Measurements from ENCODE around the gene SHLD1. TPM values are rescaled to one million over a fixed set of nuclear protein-coding genes. Genes with fewer than 3 reads are reported as not detected.
"Not testable (repeated sequence)": the region's sequence is repeated elsewhere in the genome, so short reads cannot be mapped to it uniquely, and the experiment has no call there.

Gene SHLD1
- total RNA-seq, 2 donors from 2014 or later: 4.6 to 5.3 TPM

DNA sequence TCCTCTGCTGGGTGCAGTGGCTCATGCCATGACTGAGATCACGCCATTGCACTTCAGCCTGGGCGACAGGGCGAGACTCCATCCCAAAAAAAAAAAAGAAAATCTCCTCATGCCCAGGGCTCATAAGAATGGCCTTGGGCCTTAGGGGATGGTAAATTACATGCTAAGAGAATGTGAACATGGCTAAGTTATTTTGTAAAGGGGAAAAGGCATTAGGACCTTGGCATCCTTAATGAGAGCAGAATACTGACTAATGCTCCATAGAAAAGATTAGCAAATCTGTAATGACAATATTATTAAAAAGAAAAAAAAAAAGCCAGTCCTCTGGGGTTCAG is 12.6 kb upstream of the SHLD1 start:
- ATAC-seq (ENCODE audit: insufficient number of reproducible peaks, low FRiP score, low read depth) (no peak), DNase-seq (ENCODE audit: low spot score) (no peak)
- H3K4me1 ChIP-seq (ENCODE audit: control insufficient read depth in 1 of 2, low read depth in 2 of 2): no peaks in the 10 kb centered on the region
- no peaks in the 10 kb centered on the region for H3K27me3 ChIP-seq (replicated peaks; ENCODE audit: insufficient read depth)
- H3K36me3 ChIP-seq: no peaks in the 10 kb centered on the region
- no peaks in the 10 kb centered on the region for H3K9me3 ChIP-seq
- TF ChIP-seq, protein P1, sequence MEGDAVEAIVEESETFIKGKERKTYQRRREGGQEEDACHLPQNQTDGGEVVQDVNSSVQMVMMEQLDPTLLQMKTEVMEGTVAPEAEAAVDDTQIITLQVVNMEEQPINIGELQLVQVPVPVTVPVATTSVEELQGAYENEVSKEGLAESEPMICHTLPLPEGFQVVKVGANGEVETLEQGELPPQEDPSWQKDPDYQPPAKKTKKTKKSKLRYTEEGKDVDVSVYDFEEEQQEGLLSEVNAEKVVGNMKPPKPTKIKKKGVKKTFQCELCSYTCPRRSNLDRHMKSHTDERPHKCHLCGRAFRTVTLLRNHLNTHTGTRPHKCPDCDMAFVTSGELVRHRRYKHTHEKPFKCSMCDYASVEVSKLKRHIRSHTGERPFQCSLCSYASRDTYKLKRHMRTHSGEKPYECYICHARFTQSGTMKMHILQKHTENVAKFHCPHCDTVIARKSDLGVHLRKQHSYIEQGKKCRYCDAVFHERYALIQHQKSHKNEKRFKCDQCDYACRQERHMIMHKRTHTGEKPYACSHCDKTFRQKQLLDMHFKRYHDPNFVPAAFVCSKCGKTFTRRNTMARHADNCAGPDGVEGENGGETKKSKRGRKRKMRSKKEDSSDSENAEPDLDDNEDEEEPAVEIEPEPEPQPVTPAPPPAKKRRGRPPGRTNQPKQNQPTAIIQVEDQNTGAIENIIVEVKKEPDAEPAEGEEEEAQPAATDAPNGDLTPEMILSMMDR (IDR thresholded peaks at IDR 0.05): no peak
- H3K4me3 ChIP-seq: no peak overlapping the region
- H3K27ac ChIP-seq: no peak overlapping the region

DNA sequence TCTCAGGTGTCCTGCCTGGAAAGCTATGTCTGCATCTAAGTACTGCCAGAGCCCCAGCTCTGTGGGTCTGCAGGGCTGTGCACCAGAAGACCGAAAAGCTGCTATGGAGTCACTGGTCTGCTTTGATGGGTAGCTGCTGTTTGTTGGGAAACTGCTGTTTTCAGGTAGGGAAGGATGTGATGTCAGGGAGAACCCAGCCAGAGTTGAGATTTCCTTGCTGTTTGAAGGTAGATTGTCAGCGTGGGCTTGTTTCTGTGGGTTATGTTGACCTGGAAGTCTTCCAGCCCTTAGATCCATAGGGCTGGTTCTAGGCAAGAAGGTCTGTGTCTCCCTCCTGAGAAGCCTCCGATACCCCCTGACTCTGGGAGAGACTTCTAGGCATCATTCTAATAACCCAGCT is 12.2 kb upstream of the SHLD1 start:
- DNase-seq (ENCODE audit: low spot score): no peak
- H3K27ac ChIP-seq: no peak overlapping the region
- H3K27me3 ChIP-seq (replicated peaks; ENCODE audit: insufficient read depth): no peaks in the 10 kb centered on the region
- no peak for ATAC-seq (ENCODE audit: insufficient number of reproducible peaks, low FRiP score, low read depth)
- no peaks in the 10 kb centered on the region for H3K4me1 ChIP-seq (ENCODE audit: control insufficient read depth in 1 of 2, low read depth in 2 of 2)
- no peaks in the 10 kb centered on the region for H3K36me3 ChIP-seq
- no peaks in the 10 kb centered on the region for H3K9me3 ChIP-seq
- TF ChIP-seq, protein P1 (IDR thresholded peaks at IDR 0.05): no peak
- H3K4me3 ChIP-seq: no peak overlapping the region

DNA sequence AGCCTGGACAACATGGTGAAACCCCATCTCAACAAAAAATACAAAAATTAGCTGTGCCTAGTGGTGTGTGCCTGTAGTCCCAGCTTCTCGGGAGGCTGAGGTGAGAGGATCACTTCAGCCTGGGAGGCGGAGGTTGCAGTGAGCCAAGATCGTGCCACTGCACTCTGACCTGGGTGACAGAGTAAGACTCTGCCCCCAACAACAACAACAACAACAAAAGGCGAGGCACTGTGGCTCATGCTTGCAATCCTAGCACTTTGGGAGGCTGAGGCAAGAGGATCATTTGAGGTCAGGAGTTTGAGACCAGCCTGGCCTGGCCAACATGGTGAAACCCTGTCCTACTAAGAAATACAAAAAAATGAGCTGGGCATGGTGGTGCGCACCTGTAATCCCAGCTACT is 9.6 kb upstream of the SHLD1 start:
- not testable (repeated sequence) for H3K4me1 ChIP-seq (ENCODE audit: control insufficient read depth in 1 of 2, low read depth in 2 of 2); H3K4me3 ChIP-seq; H3K27ac ChIP-seq; H3K27me3 ChIP-seq (replicated peaks; ENCODE audit: insufficient read depth); DNase-seq (ENCODE audit: low spot score); ATAC-seq (ENCODE audit: insufficient number of reproducible peaks, low FRiP score, low read depth); H3K36me3 ChIP-seq; H3K9me3 ChIP-seq

DNA sequence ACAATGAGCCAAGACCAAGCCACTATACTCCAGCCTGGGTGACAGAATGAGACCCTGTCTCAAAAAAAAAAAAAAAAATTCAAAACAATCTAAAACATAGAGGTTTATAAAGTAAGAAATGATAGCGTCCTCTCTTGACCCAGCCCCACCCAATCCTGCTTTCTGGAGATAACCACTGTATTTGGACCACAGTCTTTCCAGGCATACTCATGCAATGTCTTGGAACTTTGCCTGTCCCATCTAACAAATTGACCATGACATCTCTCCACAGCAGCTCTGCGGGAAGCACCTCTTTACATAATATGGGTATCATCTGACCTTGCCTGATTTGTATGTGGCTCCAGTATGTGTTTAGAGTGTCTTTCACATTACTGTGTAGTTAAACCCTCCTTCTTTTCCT is 9.1 kb upstream of the SHLD1 start:
- TF ChIP-seq, protein P1 (IDR thresholded peaks at IDR 0.05): no peak
- H3K36me3 ChIP-seq: no peaks in the 10 kb centered on the region
- no peak for ATAC-seq (ENCODE audit: insufficient number of reproducible peaks, low FRiP score, low read depth)

DNA sequence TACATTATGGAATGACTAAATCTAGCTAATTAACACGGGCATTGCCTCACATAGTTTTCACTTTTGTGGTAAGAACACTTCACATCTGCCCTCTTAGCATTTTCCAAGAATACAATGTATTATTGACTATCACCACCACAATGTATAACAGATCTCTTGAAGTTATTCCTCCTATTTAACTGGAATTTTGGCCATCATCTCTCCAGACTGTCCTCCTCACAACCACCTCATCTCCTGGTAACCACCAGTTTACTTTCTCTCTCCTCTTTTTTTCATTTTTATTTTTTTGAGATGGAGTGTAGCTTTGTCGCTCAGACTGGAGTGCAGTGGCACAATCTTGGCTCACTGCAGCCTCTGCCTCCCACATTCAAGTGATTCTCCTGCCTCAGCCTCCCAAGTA is 8.2 kb upstream of the SHLD1 start:
- Histone ChIP-seq H3K27ac (no peak overlapping the region), H3K36me3 (no peaks in the 10 kb centered on the region), H3K4me3 (no peak overlapping the region), H3K4me1 (ENCODE audit: control insufficient read depth in 1 of 2, low read depth in 2 of 2) (no peaks in the 10 kb centered on the region), H3K9me3 (no peaks in the 10 kb centered on the region), H3K27me3 (replicated peaks; ENCODE audit: insufficient read depth) (no peaks in the 10 kb centered on the region)
- TF ChIP-seq, protein P1 (IDR thresholded peaks at IDR 0.05): no peak
- ATAC-seq (ENCODE audit: insufficient number of reproducible peaks, low FRiP score, low read depth) (no peak), DNase-seq (ENCODE audit: low spot score) (no peak)

More for the DNA sequence above, 9.1 kb upstream of the SHLD1 start:
- Histone ChIP-seq H3K4me3 (no peak overlapping the region), H3K9me3 (no peaks in the 10 kb centered on the region), H3K4me1 (ENCODE audit: control insufficient read depth in 1 of 2, low read depth in 2 of 2) (no peaks in the 10 kb centered on the region), H3K27ac (no peak overlapping the region), H3K27me3 (replicated peaks; ENCODE audit: insufficient read depth) (no peaks in the 10 kb centered on the region)
- no peak for DNase-seq (ENCODE audit: low spot score)

DNA sequence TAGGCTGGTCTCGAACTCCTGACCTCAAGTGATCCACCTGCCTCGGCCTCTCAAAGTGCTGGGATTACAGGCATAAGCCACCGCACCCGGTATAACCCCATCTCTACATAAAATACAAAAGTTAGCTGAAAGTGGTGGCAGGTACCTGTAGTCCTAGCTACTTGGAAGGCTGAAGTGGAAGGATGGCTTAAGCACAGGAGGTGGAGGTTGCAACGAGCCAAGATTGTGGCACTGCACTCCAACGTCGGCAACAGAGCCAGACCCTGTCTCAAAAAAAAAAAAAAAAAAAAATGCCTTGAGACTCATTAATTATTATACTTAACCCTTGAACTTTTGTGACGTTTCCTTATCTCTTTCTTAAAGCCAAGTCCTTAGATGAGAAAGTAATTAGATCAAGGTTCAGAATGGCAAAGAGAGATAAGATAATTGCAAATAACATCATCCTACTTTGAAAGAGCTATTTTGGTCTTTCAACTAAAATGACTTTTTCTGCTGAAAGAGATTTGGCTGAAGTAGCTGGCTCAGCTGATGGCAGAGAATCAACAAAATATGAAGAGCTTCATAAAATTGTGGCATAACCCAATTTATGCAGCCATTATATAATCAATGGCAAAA is 4.7 kb upstream of the SHLD1 start:
- Histone ChIP-seq H3K27me3 (replicated peaks; ENCODE audit: insufficient read depth) (no peaks in the 10 kb centered on the region), H3K4me3 (no peak overlapping the region), H3K9me3 (no peaks in the 10 kb centered on the region), H3K27ac (no peak overlapping the region), H3K36me3 (no peaks in the 10 kb centered on the region), H3K4me1 (ENCODE audit: control insufficient read depth in 1 of 2, low read depth in 2 of 2) (no peaks in the 10 kb centered on the region)
- ATAC-seq (ENCODE audit: insufficient number of reproducible peaks, low FRiP score, low read depth) (no peak), DNase-seq (ENCODE audit: low spot score) (no peak)
- TF ChIP-seq, protein P1 (IDR thresholded peaks at IDR 0.05): no peak
